Esophagus (tissue), 2 donors: ENCODE measurements around the gene PRDM15. TPM values are rescaled to one million over a fixed set of nuclear protein-coding genes. Genes with fewer than 3 reads are reported as not detected.

Source experiments
- H3K27ac ChIP-seq, 2 donors: one replicate each; pipeline ENCODE4 v1.5.1; 2013; ENCODE audit warnings: low read depth in 2 of 2, mild to moderate bottlenecking in 2 of 2, inconsistent platforms in 1 of 2, low read length in 1 of 2, moderate library complexity in 1 of 2
- H3K27me3 ChIP-seq, 2 donors: one replicate each; pipeline ENCODE4 v1.6.1; 2013; ENCODE audit warnings: low read length in 2 of 2, control low read depth in 1 of 2, mild to moderate bottlenecking in 1 of 2; ENCODE audit not compliant: insufficient read depth in 2 of 2, control insufficient read depth in 1 of 2
- H3K36me3 ChIP-seq, 2 donors: one replicate each; pipeline ENCODE4 v1.6.1; 2013; ENCODE audit warnings: low read length in 1 of 2; ENCODE audit not compliant: control insufficient read depth in 2 of 2, insufficient read depth in 2 of 2
- H3K4me1 ChIP-seq, 2 donors: one replicate each; pipeline ENCODE4 v1.6.1; 2013; ENCODE audit warnings: low read length in 1 of 2; ENCODE audit not compliant: control insufficient read depth in 2 of 2, insufficient read depth in 2 of 2
- H3K4me3 ChIP-seq, 2 donors: one replicate each; pipeline ENCODE4 v1.5.1; 2013; ENCODE audit warnings: low read length in 2 of 2, mild to moderate bottlenecking in 2 of 2, low read depth in 1 of 2, moderate library complexity in 1 of 2
- H3K9me3 ChIP-seq, 2 donors: one replicate each; pipeline ENCODE4 v1.6.1; 2013; ENCODE audit warnings: mild to moderate bottlenecking in 2 of 2, low read depth in 1 of 2, low read length in 1 of 2, moderate library complexity in 1 of 2; ENCODE audit not compliant: control insufficient read depth in 2 of 2, insufficient read depth in 1 of 2
- WGBS, 2 donors: extraction: QIAGEN DNeasy Blood & Tissue Kit; methylation state at CpG; one replicate each; pipeline ENCODE4 v1.1.7; 2013; 5-methylcytosine and 5-hydroxymethylcytosine counted together
- polyA plus RNA-seq, 2 donors: library from polyadenylated mRNA; stranded (reverse); fragments of 200-250 nt; gene quantifications; one replicate each; pipeline ENCODE4 v1.2.3, GENCODE V29; 2013
- donor health status: healthy with polysubstance abuse.
- donor health status: Bipolar disorder and iron deficiency.

Gene PRDM15
- polyA plus RNA-seq, 2 donors = 2.2 to 4.4 TPM

DNA sequence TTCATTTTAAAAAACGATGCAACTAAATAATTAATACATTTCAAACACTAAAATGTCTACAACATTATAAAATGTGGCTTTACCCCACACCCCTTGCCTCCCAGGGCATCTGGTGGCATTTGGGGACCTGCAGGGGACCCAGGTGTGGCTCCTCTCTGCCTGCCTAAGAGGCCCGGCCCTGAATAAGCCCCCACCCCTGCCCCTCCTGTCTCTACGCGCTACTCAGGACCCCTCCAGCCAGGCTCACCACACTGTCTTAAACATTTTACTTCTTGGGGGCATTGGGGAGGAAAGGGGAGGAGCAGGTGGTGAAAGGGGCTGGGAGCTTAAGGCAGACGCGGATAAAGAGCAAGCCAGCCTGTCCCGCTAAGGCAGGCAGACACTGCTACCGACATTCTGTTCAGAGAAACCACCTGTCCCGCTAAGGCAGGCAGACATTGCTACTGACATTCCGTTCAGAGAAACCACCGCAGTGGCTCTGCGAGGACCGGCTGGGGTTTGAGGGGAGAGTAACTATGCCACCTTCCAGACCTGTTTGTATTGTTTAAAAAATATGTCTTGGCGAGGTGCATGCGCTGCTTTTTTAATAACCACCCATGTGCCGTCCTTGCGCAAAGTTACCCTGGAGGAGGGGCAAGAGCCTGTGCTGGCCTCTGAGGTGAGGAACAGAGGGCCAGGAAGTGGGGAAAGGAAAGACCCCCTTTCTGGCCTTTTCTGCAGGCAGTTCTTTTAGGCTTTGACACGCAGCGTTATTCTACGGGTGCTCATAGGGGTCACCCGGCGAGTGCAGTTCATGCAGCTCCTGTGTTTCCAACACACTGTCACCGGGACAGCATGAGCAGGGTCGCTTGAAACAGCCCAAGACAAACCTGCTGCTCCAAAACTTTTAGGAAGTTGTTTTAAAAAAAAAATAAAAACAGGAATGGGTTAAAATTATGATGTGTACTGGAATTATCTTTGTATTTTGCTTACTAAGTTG, 61.0 kb downstream of the PRDM15 start:
- H3K27ac ChIP-seq = no peak overlapping the region
- H3K9me3 ChIP-seq = no peaks in the 10 kb centered on the region
- whole genome bisulfite sequencing, 2 donors = 90 to 92% methylated on average over 24 of the region's 24 CpGs
- peaks cover 0 to 25% of the 10 kb centered on the region in 2 donors for H3K36me3 ChIP-seq
- H3K27me3 ChIP-seq = no peaks in the 10 kb centered on the region
- no peak overlapping the region for H3K4me3 ChIP-seq
- no peaks in the 10 kb centered on the region for H3K4me1 ChIP-seq

DNA sequence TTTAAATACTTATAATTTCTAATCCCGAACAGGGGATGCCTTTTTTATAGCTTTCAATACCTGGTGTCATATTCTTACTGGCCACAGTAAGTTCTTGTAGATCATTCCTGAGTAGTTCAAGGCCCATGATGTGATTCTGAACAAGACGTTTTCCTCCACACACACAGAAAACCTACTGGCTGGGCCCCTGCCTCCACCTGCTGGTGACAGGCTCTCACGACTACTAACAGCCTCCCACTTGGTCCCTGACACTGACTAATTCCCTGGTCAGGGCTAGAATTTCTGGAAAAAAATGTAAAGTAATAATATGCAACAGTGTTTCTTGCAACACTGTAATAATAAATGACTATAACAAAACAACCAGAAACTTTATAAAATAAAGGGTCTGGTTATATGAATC, 61.9 kb downstream of the PRDM15 start:
- Histone ChIP-seq H3K27me3 (no peaks in the 10 kb centered on the region), H3K36me3 (peaks cover 5 to 27% of the 10 kb centered on the region in 2 donors), H3K27ac (no peak overlapping the region), H3K9me3 (no peaks in the 10 kb centered on the region), H3K4me3 (no peak overlapping the region), H3K4me1 (no peaks in the 10 kb centered on the region)
- WGBS, 2 donors = 12 to 15% methylated on average over 3 of the region's 3 CpGs

DNA sequence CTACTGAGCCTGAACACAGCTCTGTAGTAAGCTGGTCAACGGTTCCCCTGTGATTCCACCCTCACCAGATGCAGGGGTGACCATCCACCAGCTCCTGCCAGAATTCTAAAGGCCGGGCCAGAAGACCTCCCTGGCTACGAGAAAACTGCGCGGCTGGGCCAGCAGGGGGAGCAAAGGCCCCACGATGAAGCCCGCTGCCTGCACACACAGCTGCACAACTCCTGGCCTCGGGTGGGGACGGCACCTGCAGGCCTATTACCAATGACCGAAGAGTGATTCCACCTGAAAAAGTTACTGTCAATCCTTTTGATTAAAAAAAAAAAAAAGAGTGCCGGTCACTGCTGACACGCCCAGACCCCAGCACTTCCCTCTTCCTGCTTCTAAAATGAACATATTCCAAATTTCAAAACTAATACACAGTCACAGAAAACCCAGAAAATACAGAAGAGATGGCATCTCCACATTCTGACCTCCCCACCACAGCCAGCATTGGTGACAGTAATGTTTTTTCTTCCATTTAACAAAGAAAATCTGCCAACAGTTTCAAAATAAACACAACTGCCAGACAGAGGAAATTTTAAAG, 62.5 kb downstream of the PRDM15 start:
- Histone ChIP-seq H3K4me1 (no peaks in the 10 kb centered on the region), H3K9me3 (no peaks in the 10 kb centered on the region), H3K27ac (no peak overlapping the region), H3K4me3 (no peak overlapping the region), H3K36me3 (peaks cover 6 to 26% of the 10 kb centered on the region in 2 donors), H3K27me3 (no peaks in the 10 kb centered on the region)
- WGBS, 2 donors = 28 to 30% methylated on average over 12 of the region's 12 CpGs

DNA sequence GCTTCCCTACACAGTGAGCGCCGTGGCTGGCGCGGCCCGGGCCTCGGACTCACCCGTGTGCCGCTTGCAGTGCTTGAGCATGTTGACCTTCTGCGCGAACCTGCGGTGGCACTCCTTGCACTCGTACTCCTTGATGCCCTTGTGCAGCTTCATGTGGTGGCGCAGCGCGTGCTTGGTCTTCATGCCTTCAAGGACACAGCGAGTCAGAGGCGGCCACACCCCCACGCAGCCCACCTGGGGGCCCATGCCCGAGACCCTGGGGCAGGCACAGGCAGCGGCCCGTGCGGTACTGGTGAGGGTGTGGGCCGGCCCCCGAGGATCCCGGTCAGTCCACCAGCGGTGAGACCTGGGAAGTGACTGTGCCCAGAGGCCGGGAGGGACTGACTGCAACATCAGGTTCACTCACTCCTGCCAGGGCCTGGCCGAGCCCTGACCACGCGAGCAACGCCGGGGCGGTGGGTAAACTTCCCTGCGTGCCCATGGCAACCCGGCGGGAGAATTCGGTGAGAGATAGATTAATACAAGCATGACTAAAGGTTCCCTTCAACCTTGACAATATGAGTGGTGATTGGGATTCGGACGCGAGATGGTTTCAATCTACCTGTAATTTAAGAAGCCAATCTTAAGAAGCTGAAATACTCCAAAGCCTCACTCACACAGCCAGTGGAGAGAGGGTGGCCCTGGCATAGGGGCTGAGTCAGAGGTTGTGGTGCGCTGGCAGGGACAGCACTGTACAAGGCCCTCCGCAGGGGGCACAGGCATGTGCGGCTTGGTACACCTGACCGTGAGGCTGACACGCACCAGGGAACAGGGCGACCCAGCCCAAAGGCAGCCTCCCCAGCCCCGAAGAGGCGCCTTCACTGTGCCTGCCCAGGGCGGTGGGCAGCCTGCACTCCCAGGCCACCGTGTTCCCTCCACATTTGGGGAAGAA, 63.2 kb downstream of the PRDM15 start:
- Histone ChIP-seq H3K36me3 (peaks cover 6 to 22% of the 10 kb centered on the region in 2 donors), H3K4me1 (no peaks in the 10 kb centered on the region), H3K9me3 (no peaks in the 10 kb centered on the region), H3K27me3 (no peaks in the 10 kb centered on the region), H3K27ac (no peak overlapping the region), H3K4me3 (no peak overlapping the region)
- WGBS, 2 donors = 93 to 94% methylated on average over 50 of the region's 50 CpGs

DNA sequence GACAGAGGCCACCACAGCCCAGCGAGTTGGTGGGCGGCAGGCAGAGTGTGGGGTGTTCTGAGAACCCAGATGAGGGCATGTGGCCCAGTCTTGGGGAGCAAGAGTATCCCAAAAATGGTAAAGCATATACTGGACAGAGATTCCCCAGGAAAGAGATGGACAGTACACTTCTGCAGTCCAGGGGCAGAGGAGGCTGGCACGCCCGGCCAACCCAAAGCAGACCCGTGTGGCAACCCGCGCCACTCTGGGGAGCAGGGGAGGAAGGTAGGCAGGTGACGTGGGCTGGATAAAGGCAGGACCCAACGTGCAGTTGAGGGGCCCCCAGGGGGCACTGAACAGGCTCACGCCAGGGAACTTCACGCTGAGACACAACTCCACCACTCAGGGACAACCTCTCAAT, 65.9 kb downstream of the PRDM15 start:
- Histone ChIP-seq H3K9me3 (no peaks in the 10 kb centered on the region), H3K36me3 (peaks cover 9 to 29% of the 10 kb centered on the region in 2 donors), H3K27ac (no peak overlapping the region), H3K4me3 (no peak overlapping the region), H3K4me1 (no peaks in the 10 kb centered on the region), H3K27me3 (no peaks in the 10 kb centered on the region)
- WGBS, 2 donors = 81 to 85% methylated on average over 11 of the region's 11 CpGs

DNA sequence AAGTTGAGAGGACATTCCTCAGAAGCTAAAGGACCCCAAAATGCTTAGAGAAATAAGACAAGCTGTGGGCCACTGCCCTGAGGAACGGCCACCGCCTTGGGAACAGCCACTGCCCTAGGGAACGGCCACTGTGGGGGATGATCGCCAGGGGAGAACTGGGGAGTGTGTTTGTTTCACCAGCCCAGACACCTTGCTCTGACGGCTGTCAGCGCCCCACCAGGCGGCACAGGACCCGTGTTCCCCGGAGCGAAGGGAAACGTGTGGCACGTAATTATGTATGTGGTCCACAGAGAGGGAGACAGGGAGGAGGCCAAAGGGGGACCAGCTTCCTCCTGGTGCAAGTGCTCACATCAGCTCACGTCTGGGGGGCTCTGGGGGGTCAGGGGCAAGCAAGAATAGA, 66.5 kb downstream of the PRDM15 start:
- no peaks in the 10 kb centered on the region for H3K9me3 ChIP-seq

DNA sequence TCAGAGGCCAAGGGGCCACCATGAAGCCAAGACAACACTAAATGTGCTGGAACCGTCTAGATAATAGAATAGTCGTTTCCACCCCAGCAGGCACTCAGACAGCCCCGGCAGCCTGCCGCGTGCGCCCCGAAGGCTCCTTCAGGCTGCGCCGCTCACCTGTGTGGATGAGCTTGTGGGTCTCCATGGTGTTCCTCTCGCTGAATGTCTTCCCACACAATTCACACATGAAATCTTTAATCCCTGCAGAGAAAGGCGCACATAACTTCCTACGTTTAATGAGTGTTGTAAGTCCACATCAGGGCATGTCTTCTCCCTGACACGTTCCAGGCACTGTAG, 68.6 kb downstream of the PRDM15 start:
- H3K36me3 ChIP-seq = peaks cover 9 to 29% of the 10 kb centered on the region in 2 donors
- H3K4me3 ChIP-seq = no peak overlapping the region
- 93 to 94% methylated on average over 13 of the region's 13 CpGs for WGBS, 2 donors
- no peaks in the 10 kb centered on the region for H3K27me3 ChIP-seq
- H3K4me1 ChIP-seq = no peaks in the 10 kb centered on the region
- H3K27ac ChIP-seq = no peak overlapping the region
- no peaks in the 10 kb centered on the region for H3K9me3 ChIP-seq

More for the DNA sequence above, 66.5 kb downstream of the PRDM15 start:
- H3K27ac ChIP-seq = no peak overlapping the region
- no peak overlapping the region for H3K4me3 ChIP-seq
- H3K4me1 ChIP-seq = no peaks in the 10 kb centered on the region
- peaks cover 9 to 29% of the 10 kb centered on the region in 2 donors for H3K36me3 ChIP-seq
- H3K27me3 ChIP-seq = no peaks in the 10 kb centered on the region
- WGBS, 2 donors = 90 to 95% methylated on average over 13 of the region's 13 CpGs

DNA sequence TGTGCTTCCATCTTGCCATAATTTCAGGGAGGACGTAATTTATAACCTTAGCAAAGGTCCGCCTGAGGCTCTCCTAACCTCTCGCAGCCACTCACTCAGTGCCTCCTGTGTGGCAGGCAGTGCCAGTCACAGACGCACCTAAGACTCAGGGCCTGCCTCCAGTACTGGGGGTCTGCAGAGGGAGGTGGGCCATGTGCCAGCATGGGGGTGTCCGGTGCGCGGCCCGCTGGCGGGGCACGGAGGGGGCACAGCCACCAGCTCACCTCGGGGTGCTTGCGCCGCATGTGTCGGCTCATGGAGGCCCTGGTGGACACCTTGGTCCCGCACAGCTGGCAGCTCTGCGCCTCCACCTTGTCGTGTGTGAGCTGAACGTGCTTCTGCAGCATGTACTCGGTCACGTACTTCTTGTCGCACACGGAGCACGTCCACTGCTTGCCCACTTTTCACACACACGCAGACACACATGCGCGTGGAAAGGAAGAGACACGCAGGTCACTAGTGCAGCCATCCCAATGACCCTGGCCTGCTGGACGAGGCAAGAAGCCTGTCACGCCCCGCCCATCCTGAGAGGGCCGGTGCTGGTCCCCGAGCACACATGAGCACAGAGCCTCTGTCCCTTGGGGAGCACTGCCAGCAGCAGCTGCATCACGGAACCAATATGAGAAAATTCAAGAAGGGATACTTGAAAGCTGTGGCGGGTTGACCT, 69.1 kb downstream of the PRDM15 start:
- H3K4me1 ChIP-seq = no peaks in the 10 kb centered on the region
- H3K9me3 ChIP-seq = no peaks in the 10 kb centered on the region
- H3K27ac ChIP-seq = no peak overlapping the region
- H3K27me3 ChIP-seq = no peaks in the 10 kb centered on the region
- H3K36me3 ChIP-seq = peaks cover 9 to 25% of the 10 kb centered on the region in 2 donors
- no peak overlapping the region for H3K4me3 ChIP-seq
- 96 to 97% methylated on average over 34 of the region's 34 CpGs for WGBS, 2 donors

DNA sequence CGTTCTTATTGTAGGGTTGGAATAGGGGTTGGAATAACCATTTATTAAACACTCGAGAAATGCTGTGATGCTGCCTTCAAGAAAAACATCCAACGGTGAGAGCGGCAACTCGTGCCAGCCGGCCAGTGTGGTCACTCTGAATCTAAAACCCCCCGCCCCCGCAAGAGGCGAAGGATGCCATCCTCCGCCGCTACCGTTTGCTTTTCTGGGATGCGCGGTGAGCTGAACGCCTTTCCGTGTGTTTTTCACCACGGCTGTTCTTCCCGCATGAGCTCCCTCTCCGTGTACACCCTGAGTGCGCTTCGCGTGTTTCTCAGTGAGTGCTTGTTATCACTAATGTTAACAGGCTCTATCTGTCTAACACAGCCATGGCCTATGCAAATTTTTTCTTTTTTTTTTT, 70.3 kb downstream of the PRDM15 start:
- H3K9me3 ChIP-seq = no peaks in the 10 kb centered on the region
- 95 to 98% methylated on average over 22 of the region's 22 CpGs for WGBS, 2 donors
- no peak overlapping the region for H3K27ac ChIP-seq
- H3K4me1 ChIP-seq = no peaks in the 10 kb centered on the region
- H3K4me3 ChIP-seq = no peak overlapping the region
- peaks cover 9 to 29% of the 10 kb centered on the region in 2 donors for H3K36me3 ChIP-seq
- no peaks in the 10 kb centered on the region for H3K27me3 ChIP-seq
